Measurements from ENCODE around the gene PAK4.
"Not testable (repeated sequence)": the region's sequence is repeated elsewhere in the genome, so short reads cannot be mapped to it uniquely, and the experiment has no call there.

Gene PAK4

DNA sequence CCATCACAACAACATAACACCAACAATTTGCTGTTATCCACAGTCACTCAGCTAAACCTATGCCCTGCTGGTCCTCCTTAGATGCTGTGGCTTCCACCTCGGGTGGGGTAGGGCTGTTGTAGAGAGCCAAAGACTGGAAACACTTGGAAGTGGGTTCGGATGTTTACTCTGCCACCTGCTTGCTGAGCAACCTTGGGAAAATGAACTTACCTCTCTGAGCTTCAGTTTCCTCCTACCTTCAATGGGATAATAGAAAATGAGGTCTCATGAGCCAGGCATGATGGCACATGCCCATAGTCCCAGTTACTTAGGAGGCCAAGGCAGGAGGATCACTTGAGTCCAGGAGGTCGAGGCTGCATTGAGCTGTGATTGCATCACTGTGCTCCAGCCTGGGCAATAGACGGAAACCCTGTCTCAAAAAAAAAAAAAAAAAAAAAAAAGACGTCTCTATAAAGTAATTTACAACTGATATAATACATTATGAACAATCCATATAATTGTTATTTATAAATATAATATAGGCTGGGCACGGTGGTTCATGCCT is 81.8 kb downstream of the PAK4 start:
- no peak for DNase-seq (ENCODE audit: low spot score)

DNA sequence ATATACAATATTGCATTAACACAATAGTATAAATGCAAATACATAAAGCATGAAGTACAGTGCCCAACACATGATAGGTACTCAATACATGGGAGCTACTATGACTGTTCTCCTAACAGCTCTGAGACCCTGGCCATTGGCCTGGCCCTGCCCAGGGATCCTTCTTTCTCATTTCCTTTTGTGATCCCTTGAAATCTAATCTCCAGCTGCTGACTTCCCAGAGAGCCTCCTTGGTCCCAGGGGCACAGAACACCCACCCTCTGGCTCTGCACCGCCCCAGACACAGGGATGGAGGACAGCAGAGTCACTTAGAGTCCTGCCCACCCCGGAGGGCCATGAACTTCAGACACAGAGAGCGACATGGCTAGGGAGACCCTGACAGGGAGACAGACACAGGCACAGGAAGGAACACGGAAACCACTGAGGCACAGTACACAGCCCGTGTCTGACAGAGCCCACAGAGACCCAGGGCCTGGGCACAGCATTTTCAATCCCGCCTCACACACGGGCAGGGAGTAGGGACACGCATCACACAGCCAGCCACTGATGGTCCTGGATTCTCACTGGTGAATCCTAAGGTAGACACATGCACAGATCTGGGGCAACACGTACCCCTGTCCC is 82.7 kb downstream of the PAK4 start:
- no peak for DNase-seq (ENCODE audit: low spot score)

DNA sequence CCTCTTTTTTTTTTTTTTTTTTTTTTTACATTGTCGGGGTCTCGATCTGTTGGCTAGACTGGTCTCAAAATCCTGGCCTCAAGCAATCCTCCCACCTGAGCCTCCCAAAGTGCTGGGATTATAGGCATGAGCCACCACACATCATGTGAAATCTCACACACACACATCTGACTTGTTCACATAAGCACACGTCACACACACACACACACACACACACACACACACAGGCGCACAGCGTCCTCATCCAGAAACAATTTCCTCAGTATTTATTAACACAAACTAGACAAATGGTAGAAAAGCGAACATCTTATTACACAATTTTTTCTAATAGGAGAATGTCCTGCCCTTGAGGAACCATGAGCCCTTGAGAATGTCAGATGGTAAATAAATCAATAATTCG is 83.6 kb downstream of the PAK4 start:
- DNase-seq (ENCODE audit: low spot score) = no peak

DNA sequence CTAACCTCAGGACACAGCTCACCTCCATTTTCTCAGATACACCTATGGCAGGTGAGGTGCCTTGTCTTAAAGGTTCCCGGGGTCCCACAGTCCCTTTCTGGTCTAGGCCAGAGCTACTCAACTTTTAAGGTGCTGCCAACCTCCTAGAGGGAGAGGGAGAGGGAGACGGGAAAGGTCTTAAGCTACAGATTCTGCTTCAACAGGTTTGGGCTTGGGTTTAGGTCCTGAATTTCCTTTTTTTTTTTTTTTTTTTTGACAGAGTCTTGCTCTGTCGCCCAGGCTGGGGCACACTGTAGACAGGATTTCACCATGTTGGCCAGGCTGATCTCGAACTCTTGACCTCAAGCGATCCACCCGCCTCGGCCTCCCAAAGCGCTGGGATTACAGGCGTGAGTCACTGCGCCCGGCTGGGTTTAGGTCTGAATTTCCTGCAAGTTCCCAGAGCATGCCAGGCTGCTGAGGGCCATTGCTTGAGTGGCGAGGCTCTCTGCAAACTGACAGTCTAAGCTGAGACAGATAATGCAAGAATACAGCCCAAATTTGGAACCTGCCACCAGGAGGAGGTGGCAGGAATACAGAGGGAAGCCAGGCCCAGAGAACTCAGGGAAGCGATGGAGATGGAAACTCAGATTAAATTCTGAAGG is 86.3 kb downstream of the PAK4 start:
- DNase-seq (ENCODE audit: low spot score) = no peak

DNA sequence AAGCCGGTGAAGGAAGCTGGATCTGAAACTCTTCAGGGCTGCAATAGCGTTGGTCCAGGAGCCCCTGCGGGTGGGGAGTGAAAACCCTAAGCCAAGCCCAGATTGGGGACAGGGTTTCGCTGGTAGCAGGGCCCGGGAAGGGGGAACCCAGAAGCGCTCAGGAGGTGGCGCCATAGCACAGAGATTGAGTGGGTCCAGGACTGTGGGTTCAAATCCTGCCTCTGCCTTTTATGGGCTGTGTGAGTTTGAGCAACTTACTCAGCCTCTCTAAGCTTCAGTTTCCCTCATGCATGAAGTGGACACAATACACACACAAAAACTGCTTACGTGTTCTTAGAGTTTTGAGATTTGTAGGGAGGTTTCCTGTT is 86.8 kb downstream of the PAK4 start:
- DNase-seq (ENCODE audit: low spot score) = peak; percentile 59

DNA sequence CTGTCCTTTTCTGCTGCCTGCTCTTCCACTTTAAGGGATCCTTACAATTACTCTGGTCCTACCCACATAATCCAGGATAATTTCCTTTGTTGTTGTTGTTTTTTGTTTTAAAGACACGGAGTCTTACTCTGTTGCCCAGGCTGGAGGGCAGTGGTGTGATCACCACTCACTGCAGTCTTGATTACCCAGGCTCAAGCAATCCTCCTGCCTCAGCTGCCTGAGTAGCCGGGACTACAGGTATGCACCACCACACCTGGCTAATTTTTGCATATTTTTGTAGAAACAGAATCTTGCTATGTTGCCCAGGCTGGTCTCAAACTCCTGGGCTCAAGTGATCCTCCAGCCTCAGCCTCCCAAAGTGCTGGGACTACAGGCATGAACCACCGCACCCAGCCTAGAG is 89.7 kb downstream of the PAK4 start:
- DNase-seq (ENCODE audit: low spot score) = not testable (repeated sequence)

DNA sequence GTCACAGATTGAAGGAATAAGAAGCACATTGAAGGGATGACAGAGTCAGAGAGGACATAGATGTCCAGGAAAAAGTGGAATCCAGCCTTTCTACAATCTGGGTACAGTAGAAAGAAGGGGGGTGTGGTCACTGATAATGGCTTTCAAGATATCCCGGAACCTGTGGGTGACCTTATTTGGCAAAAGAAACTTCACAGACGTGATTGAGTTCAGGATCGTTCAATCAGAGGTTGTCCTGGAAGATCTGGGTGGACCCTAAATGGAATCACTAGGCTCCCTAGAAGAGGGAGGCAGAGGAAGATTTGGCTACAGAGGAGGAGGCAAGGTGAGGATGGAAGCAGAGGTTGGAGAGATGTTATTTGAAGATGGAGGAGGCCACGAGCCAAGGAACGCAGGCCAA is 91.5 kb downstream of the PAK4 start:
- no peak for DNase-seq (ENCODE audit: low spot score)

DNA sequence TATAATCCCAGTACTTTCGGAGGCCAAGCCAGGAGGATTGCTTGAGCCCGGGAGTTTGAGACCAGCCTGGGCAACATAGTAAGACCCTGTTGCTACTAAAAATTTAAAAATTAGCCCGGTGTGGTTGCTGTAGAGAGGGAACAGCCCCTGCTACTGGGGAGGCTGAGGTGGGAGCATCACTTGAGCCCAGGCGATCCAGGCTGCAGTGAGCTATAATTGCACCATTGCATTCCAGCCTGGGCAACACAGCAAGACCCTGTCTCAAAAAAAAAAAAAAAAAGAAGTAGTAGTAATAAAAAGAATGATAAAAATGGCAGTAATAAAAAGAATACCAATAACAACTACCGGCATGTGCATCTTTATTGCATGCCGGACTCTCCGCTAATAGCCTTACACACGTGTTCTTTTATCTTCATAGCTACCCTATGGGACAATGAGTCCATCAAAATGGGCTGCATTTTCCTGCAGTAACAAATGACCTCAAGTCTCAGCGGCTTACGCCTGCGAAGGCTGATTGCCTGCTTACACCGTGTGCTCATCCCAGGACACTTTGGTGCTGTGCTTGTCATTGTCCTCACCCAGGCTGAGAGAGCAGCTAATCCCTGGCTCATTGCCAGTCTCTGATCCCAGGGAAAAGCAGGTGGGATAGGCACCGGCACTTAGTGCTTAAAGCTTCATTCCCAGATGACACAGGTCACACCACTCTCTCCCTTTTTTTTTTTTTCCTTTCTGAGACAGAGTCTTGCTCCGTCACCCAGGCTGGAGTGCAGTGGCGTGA is 92.8 kb downstream of the PAK4 start:
- no peak for DNase-seq (ENCODE audit: low spot score)

DNA sequence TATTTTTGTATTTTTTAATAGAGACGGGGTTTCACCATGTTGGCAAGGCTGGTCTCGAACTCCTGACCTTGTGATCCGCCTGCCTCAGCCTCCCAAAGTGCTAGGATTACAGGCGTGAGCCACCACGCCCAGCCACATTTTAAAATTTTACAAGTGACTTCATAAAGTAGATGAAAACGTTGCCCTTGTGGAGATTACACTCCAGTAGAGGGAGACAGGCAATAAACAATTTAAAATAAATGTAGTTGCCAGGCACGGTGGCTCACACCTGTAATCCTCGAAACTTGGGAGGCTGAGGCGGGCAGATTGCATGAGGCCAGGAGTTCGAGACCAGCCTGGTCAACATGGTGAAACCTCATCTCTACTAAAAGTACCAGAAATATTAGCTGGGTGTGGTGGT is 93.5 kb downstream of the PAK4 start:
- DNase-seq (ENCODE audit: low spot score) = not testable (repeated sequence)

DNA sequence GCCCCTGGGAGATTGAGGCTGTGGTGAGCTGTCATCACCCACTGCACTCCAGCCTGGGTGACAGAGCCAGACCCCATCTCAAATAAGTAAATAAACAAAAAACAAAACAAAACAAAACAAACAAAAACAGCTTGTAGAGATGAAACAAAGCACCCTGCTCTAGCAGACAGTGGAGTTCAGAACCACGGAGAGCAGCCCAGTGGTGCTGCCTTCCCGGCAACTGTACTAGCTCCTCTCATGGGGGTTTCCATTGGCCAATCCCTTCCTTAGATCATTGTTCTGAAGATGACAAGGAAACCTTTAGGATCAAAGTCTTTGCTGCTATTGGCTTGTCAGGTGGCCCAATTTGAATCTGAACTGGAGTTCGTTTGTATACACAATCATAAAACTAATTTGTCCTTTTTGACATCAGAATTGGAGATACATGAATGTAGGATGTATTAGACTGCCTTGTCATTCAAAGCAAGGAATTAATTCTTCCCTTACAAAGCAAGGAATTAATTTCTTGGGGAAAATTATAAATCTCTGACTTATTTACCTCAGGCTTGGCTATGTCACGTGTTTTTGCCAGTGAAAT is 98.2 kb downstream of the PAK4 start:
- no peak for DNase-seq (ENCODE audit: low spot score)

DNA sequence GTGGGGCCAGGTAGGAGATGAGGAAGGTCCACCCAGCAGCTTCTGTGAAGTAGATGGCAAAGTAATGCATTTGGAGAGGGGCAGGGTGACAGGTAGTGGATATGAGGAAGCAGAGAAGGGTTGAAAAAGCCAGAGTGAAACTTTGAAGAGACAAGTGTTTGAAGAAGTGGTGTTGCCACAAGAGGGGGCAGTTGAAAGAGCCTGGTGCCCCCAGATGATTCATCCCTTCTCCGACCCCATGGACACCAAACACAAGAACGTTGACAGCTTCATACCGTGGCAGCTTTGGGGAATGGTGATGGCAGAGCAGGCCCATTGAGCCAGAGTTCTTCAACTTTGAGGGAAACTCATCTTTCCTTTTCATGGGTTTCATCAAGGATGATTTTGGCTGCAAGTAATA is 99.3 kb downstream of the PAK4 start:
- no peak for DNase-seq (ENCODE audit: low spot score)

Measured in activated CD4-positive, alpha-beta T cell treated with anti-CD3 and anti-CD28 coated beads, Interleukin-2, Interleukin-4, amounts not matched to agents 100 ng/mL and 50 ng/mL, durations not matched to agents 16 hours and 8 hours (primary cell).